ENCODE results near the gene AGAP1. TPM values are rescaled to one million over a fixed set of nuclear protein-coding genes. Genes with fewer than 3 reads are reported as not detected.

AGAP1 gene
- total RNA-seq, 1 experiment from 2014 or later, result 56.4 TPM

DNA sequence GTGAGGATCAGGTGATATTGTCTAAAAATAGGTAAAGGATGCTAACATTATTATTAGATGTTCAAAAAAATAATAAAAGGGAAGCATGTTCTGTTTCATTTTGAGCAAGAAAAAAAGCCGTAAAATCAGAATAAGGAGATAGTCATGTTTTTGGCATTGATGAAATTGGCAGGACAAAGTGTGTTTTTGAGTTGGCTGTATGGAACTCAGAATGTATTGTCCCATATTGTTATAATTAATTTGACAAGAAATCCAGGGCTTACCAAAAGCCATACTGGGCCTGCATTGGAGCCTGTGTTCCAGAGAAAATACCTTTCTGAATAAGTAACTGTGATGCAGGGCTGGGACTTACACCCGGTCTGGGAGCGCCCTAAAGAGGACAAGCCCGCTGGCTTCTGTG is 232.0 kb downstream of the AGAP1 start:
- DNase-seq, result no peak
- peaks cover 17% of the 10 kb centered on the region for H3K4me1 Mint-ChIP-seq (ENCODE audit: low read depth, unreplicated experiment)
- H3K9me3 Mint-ChIP-seq (ENCODE audit: low read depth, unreplicated experiment), result no peaks in the 10 kb centered on the region
- peaks cover 10% of the 10 kb centered on the region for H3K36me3 Mint-ChIP-seq (ENCODE audit: insufficient read depth, unreplicated experiment)
- no peak for TF ChIP-seq CTCF (IDR thresholded peaks at IDR 0.05; ENCODE audit: unreplicated experiment)
- H3K27ac Mint-ChIP-seq (ENCODE audit: unreplicated experiment), result no peak overlapping the region
- H3K4me3 Mint-ChIP-seq (ENCODE audit: low read depth, unreplicated experiment), result no peak overlapping the region
- no TSS peak for BruUV-seq (replicated peaks)
- CTCF ChIA-PET, result no interaction called here
- intact Hi-C loops (cut with micrococcal nuclease; ENCODE audit: unreplicated experiment), result no loop called here
- H3K27me3 Mint-ChIP-seq (ENCODE audit: unreplicated experiment), result no peaks in the 10 kb centered on the region

DNA sequence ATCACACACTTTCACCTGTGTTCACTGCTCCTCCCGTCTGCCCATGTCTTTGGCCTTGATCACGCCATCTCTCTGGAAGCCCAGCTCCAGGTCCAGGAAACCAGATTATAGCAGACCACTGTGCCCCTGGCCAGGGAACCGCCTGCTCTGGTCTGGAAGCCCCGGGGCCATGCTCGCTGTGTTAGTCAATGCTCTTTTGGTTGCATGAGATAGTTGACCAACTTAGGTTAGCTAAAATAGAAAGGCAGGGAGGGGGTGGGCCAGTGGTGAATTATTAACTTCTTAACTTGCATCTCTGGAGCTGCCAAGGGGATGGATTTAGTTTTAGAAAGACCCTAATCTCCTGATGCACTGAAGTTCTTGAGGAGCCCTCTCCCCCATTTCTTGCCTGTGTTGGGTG is 232.7 kb downstream of the AGAP1 start:
- Mint-ChIP-seq H3K36me3 (ENCODE audit: insufficient read depth, unreplicated experiment) (peaks cover 10% of the 10 kb centered on the region), H3K4me3 (ENCODE audit: low read depth, unreplicated experiment) (no peak overlapping the region), H3K27me3 (ENCODE audit: unreplicated experiment) (no peaks in the 10 kb centered on the region), H3K9me3 (ENCODE audit: low read depth, unreplicated experiment) (no peaks in the 10 kb centered on the region), H3K27ac (ENCODE audit: unreplicated experiment) (no peak overlapping the region), H3K4me1 (ENCODE audit: low read depth, unreplicated experiment) (peaks cover 17% of the 10 kb centered on the region)
- DNase-seq, result no peak
- no peak for TF ChIP-seq CTCF (IDR thresholded peaks at IDR 0.05; ENCODE audit: unreplicated experiment)
- no TSS peak for BruUV-seq (replicated peaks)
- CTCF ChIA-PET, result no interaction called here
- intact Hi-C loops (cut with micrococcal nuclease; ENCODE audit: unreplicated experiment), result no loop called here

- TF ChIP-seq CTCF (IDR thresholded peaks at IDR 0.05; ENCODE audit: unreplicated experiment), result no peak
- Mint-ChIP-seq H3K4me3 (ENCODE audit: low read depth, unreplicated experiment) (no peak overlapping the region), H3K4me1 (ENCODE audit: low read depth, unreplicated experiment) (peaks cover 17% of the 10 kb centered on the region), H3K27ac (ENCODE audit: unreplicated experiment) (no peak overlapping the region), H3K27me3 (ENCODE audit: unreplicated experiment) (no peaks in the 10 kb centered on the region), H3K36me3 (ENCODE audit: insufficient read depth, unreplicated experiment) (peaks cover 10% of the 10 kb centered on the region), H3K9me3 (ENCODE audit: low read depth, unreplicated experiment) (no peaks in the 10 kb centered on the region)
- CTCF ChIA-PET, result interaction anchor here (0.6 kb wide), 1 partner anchor 28 kb away, joined by 3 read pairs; no protein-coding TSS in a partner anchor
- DNase-seq, result no peak
- no TSS peak for BruUV-seq (replicated peaks)
- intact Hi-C loops (cut with micrococcal nuclease; ENCODE audit: unreplicated experiment), result no loop called here
These were observed 233.3 kb downstream of the AGAP1 start for GRCh38 chr2:235727174-235727573.

DNA sequence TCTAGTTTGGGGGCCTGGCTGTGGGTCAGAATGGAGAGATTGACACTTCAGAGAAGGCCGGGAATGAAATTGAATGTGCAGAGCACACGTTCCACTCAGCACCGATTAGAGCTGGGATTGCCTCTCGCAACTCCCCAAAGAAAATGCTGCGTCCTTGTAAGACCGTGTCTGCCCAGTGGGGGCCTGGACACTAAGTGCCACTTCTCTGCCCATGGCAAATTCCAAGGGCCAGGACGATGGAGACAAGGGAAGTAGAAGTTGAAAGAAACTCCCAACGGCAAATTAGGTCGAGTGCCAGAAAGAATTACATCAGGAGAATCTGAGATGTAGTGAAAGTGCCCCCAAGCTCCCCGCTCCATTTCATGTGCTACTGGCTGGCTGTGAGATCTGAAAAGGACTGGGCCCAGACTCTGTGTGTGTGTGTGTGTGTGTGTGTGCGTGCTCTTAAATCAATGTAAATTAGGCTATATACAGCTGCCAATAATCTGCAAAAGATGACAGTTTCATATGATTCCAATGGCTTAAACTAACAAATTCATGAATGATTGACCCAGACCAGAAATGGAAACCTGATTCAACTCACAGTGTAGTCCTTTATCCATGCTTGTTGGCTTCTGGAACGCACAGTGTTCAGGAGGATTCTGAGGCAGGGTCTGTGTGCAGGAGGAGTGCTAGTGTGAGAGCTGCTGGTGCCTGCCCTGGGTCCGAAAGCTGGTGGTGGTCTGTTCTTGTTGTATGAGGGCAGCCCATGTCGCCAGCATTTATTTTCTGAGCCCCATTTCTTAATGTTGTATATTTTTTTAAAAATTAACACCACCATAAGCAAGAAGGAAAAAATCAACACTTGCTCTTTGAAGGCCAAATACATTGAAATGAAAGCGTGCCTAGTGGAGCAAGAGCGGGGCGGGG is 234.3 kb downstream of the AGAP1 start:
- intact Hi-C loops (cut with micrococcal nuclease; ENCODE audit: unreplicated experiment), result no loop called here
- Mint-ChIP-seq H3K27me3 (ENCODE audit: unreplicated experiment) (no peaks in the 10 kb centered on the region), H3K4me1 (ENCODE audit: low read depth, unreplicated experiment) (peaks cover 17% of the 10 kb centered on the region), H3K9me3 (ENCODE audit: low read depth, unreplicated experiment) (no peaks in the 10 kb centered on the region), H3K27ac (ENCODE audit: unreplicated experiment) (no peak overlapping the region), H3K4me3 (ENCODE audit: low read depth, unreplicated experiment) (no peak overlapping the region), H3K36me3 (ENCODE audit: insufficient read depth, unreplicated experiment) (peaks cover 13% of the 10 kb centered on the region)
- no TSS peak for BruUV-seq (replicated peaks)
- TF ChIP-seq CTCF (IDR thresholded peaks at IDR 0.05; ENCODE audit: unreplicated experiment), result no peak
- DNase-seq, result no peak
- CTCF ChIA-PET, result no interaction called here

Measured in Calu3 (cell line).